A673 (cell line): ENCODE results near the gene CORO6. TPM values are rescaled to one million over a fixed set of nuclear protein-coding genes. Genes with fewer than 3 reads are reported as not detected.

Experiments used
- BruUV-seq: library from RNA; stranded (reverse); fragments of 400-500 nt; replicated peaks from 2 replicates; lab custom pipeline; 2021; lab: Mats Ljungman, UMichigan
- CTCF ChIA-PET: fragments of 300-600 bp; sonication (Branson Sonifier 250); formaldehyde crosslinking; loops from one replicate; lab custom pipeline; 2022; ENCODE audit warnings: antibody characterized with exemption; lab: Charles Lee
- POLR2A ChIA-PET: fragments of 300-600 bp; sonication (Branson Sonifier 250); formaldehyde crosslinking; loops from one replicate; lab custom pipeline; 2022; ENCODE audit warnings: antibody characterized with exemption; ENCODE audit not compliant: low non-redundant PET; lab: Charles Lee
- DNase-seq: peaks from one replicate; pipeline ENCODE4 v3.0.0-alpha.2; 2015; ENCODE audit warnings: low spot score
- H3K27ac ChIP-seq: fragments of 200-600 bp; sonication (generic); 2 replicates; pipeline ENCODE4 v1.5.1; 2016; ENCODE audit warnings: mixed run types, low read depth, mild to moderate bottlenecking, mixed read lengths, antibody characterized with exemption, low read length; ENCODE audit not compliant: poor library complexity, severe bottlenecking
- H3K27me3 ChIP-seq: fragments of 200-600 bp; sonication (generic); replicated peaks from 2 replicates; pipeline ENCODE4 v1.6.1; 2017; ENCODE audit warnings: mixed run types, low read depth, mild to moderate bottlenecking, mixed read lengths, antibody characterized with exemption, low read length; ENCODE audit not compliant: insufficient read depth, poor library complexity
- H3K36me3 ChIP-seq: fragments of 200-600 bp; sonication (generic); 2 replicates; pipeline ENCODE4 v1.6.1; 2016; ENCODE audit warnings: mixed run types, mild to moderate bottlenecking, mixed read lengths, antibody characterized with exemption, low read length; ENCODE audit not compliant: insufficient read depth, poor library complexity, severe bottlenecking
- H3K4me1 ChIP-seq: fragments of 200-600 bp; sonication (generic); 2 replicates; pipeline ENCODE4 v1.6.1; 2017; ENCODE audit warnings: mixed run types, mild to moderate bottlenecking, mixed read lengths, antibody characterized with exemption, low read length; ENCODE audit not compliant: insufficient read depth, poor library complexity, severe bottlenecking
- H3K4me3 ChIP-seq: fragments of 200-600 bp; sonication (generic); 2 replicates; pipeline ENCODE4 v1.5.1; 2016; ENCODE audit warnings: low read depth, mixed run types, mild to moderate bottlenecking, mixed read lengths, low read length; ENCODE audit not compliant: poor library complexity, severe bottlenecking
- H3K9me3 ChIP-seq: fragments of 200-600 bp; sonication (generic); 2 replicates; pipeline ENCODE4 v1.6.1; 2016; ENCODE audit warnings: mixed run types, low read depth, mild to moderate bottlenecking, mixed read lengths, antibody characterized with exemption, low read length; ENCODE audit not compliant: poor library complexity, severe bottlenecking
- CTCF ChIP-seq: fragments of 300-800, 200-600 bp; sonication (generic); conservative IDR thresholded peaks from 2 replicates; pipeline ENCODE4 v1.5.1; 2017; ENCODE audit warnings: low read depth, mild to moderate bottlenecking, antibody characterized with exemption, low read length, moderate library complexity, mixed read lengths
- EZH2 ChIP-seq: fragments of 200-600 bp; sonication (generic); IDR thresholded peaks from 2 replicates; pipeline ENCODE4 v1.6.1; 2017; ENCODE audit warnings: borderline replicate concordance, low read depth, mild to moderate bottlenecking, mixed read lengths, antibody characterized with exemption, low read length; ENCODE audit not compliant: poor library complexity, severe bottlenecking
- intact Hi-C: fragments of 100-400 bp; cut with micrococcal nuclease; formaldehyde crosslinking; loops from one replicate; pipeline ENCODE4 v1.10.0; 2022; ENCODE audit not compliant: unreplicated experiment
- total RNA-seq: library from RNA; stranded (reverse); gene quantifications from 2 replicates; pipeline ENCODE4 v1.2.3, GENCODE V29; 2021

The CORO6 gene
- total RNA-seq, 1 experiment from 2014 or later, result 19.7 TPM

DNA sequence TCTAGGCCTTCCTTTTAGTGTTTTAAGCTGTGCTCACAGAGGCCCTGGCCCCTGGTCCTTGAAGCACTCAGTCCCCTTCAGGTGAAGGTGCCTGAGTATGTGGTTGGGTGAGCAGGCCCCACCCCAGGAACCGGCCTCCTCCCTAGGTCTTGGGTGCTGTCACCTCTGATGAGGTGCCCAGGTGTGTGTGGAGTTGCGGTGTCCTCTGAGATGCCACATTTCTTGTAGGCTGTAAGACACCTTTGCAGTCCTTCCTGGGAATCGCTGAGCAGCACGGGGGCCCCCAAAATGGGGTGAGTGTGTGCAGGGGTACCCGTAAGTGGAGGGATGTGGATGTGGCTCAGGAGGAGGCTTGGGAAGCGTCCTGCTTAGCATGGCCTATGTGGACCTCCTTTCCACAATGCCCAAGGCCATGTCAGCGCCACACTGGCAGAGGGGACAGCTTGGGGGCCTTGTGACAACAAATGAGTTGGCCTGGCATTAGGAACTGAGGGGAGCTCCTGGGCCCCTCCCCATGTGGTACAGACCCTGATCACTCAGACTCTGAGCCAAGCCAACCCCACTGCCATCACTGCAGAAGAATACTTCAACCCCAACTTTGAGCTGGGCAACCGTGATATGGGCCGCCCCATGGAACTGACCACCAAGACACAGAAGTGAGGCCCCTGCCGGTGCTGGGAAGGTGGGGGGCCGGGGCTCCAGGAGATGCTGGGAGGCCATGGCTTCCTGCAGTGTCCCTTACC lies 11.2 kb downstream of the CORO6 start:
- H3K9me3 ChIP-seq, result no peaks in the 10 kb centered on the region
- H3K27me3 ChIP-seq, result no peaks in the 10 kb centered on the region
- POLR2A ChIA-PET, result no interaction called here
- H3K4me1 ChIP-seq, result peaks cover 17% of the 10 kb centered on the region
- intact Hi-C loops, result no loop called here
- no TSS peak for BruUV-seq
- H3K27ac ChIP-seq, result no peak overlapping the region
- peaks cover 29% of the 10 kb centered on the region for H3K36me3 ChIP-seq
- DNase-seq, result no peak
- no peak for TF ChIP-seq EZH2
- no peak for TF ChIP-seq CTCF
- no peak overlapping the region for H3K4me3 ChIP-seq
- CTCF ChIA-PET, result no interaction called here

DNA sequence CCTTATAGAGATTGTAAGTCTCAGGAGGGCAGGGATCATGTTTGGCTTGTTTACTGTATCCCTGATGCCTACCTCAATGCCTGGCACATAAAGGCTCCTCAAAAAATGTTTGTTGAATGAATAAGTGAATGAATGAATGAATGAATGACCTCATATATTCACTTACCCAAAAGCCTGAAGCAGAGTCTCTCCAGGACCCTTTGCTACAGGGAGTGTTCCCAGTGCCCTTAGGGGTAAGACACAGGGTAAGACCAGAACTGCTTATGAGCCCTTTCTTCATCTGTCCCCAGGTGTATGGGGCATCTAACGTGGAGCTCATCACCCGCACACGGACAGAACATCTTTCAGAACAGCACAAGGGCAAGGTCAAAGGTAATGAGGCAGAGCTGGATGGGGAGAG lies 12.3 kb downstream of the CORO6 start:
- no peak for TF ChIP-seq EZH2
- no peak for DNase-seq
- intact Hi-C loops, result no loop called here
- ChIA-PET CTCF (no interaction called here), POLR2A (no interaction called here)
- Histone ChIP-seq H3K4me3 (no peak overlapping the region), H3K36me3 (peaks cover 29% of the 10 kb centered on the region), H3K27ac (no peak overlapping the region), H3K4me1 (peaks cover 7% of the 10 kb centered on the region), H3K27me3 (no peaks in the 10 kb centered on the region), H3K9me3 (no peaks in the 10 kb centered on the region)
- BruUV-seq, result no TSS peak

DNA sequence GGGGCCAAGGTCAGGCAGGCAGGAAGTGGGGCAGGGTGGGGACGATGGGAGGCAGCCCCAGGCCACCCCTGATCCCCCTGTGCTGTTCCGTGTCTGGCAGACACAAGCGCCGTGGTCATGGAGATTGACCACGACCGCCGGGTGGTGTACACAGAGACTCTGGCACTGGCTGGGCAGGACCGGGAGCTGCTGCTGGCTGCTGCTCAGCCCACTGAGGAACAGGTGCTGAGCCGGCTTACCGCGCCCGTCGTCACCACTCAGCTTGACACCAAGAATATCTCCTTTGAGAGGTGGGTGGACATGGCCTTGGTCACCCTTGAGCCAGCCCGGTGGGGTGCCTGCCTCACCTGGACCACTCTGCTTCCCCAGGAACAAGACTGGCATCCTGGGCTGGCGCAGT lies 13.7 kb downstream of the CORO6 start:
- ChIA-PET CTCF (no interaction called here), POLR2A (no interaction called here)
- BruUV-seq, result no TSS peak
- no peak for DNase-seq
- Histone ChIP-seq H3K4me1 (no peaks in the 10 kb centered on the region), H3K9me3 (no peaks in the 10 kb centered on the region), H3K27me3 (no peaks in the 10 kb centered on the region), H3K36me3 (peaks cover 27% of the 10 kb centered on the region), H3K4me3 (no peak overlapping the region), H3K27ac (no peak overlapping the region)
- TF ChIP-seq EZH2 (no peak), CTCF (no peak)
- intact Hi-C loops, result no loop called here
